HCT116 (cell line): ENCODE results near the gene CMIP. TPM values are rescaled to one million over a fixed set of nuclear protein-coding genes. Genes with fewer than 3 reads are reported as not detected.
"Not testable (repeated sequence)": the region's sequence is repeated elsewhere in the genome, so short reads cannot be mapped to it uniquely, and the experiment has no call there.

Experiments
- ATAC-seq: fragments of 200-7000 bp; cut with Tn5 transposase; 2 replicates; pipeline ENCODE4 v1.9.1; 2020; ENCODE audit warnings: mild to moderate bottlenecking, moderate library complexity
- BruUV-seq: library from RNA; stranded (reverse); fragments of 400-500 nt; replicated peaks from 2 replicates; lab custom pipeline; 2021; lab: Mats Ljungman, UMichigan
- CTCF ChIA-PET: fragments of 300-600 bp; sonication (Branson Sonifier 250); formaldehyde crosslinking; loops from one replicate; lab custom pipeline; 2021; ENCODE audit warnings: antibody characterized with exemption; lab: Charles Lee
- POLR2A ChIA-PET: fragments of 300-600, 350-600 bp; sonication (Branson Sonifier 250); formaldehyde crosslinking; loops from one replicate; lab custom pipeline; 2021; ENCODE audit warnings: antibody characterized with exemption; lab: Charles Lee
- RAD21 ChIA-PET, 2 experiments: fragments of 300-600 bp; sonication (Branson Sonifier 250); formaldehyde crosslinking; loops; one replicate each; lab custom pipeline; 2023; ENCODE audit warnings: low total read pairs in 2 of 2; ENCODE audit not compliant: uncharacterized antibody in 2 of 2, unreplicated experiment in 2 of 2, low non-redundant PET in 1 of 2; lab: Charles Lee
- DNase-seq: peaks from one replicate; pipeline ENCODE4 v3.0.0-alpha.2; 2010; ENCODE audit warnings: low read depth, low spot score
- H2AFZ ChIP-seq: fragments of 200-600 bp; shearing (Covaris generic), sonication (generic); 2 replicates; pipeline ENCODE4 v1.6.1; 2017; ENCODE audit warnings: low read depth, mixed run types, mixed read lengths, antibody characterized with exemption, low read length; ENCODE audit not compliant: poor library complexity, severe bottlenecking
- H3K27ac ChIP-seq: 2 replicates; pipeline ENCODE4 v1.5.1; 2012; ENCODE audit warnings: low read depth, low read length
- H3K27me3 ChIP-seq: fragments of 200-600 bp; sonication (generic); 2 replicates; pipeline ENCODE4 v1.6.1; 2016; ENCODE audit warnings: mixed run types, low read length, mixed read lengths; ENCODE audit not compliant: insufficient read depth
- H3K36me3 ChIP-seq, 2 experiments: fragments of 200-500 bp in 1 of 2; fragments of 200-600 bp in 1 of 2; sonication (Bioruptor generic) in 1 of 2; sonication (generic) in 1 of 2; 2 replicates each; pipeline versions ENCODE4 v1.5.1 to v1.6.1; 2014 to 2016; ENCODE audit warnings: low read length in 2 of 2, inconsistent platforms in 1 of 2, mixed read lengths in 1 of 2, mixed run types in 1 of 2; ENCODE audit not compliant: insufficient read depth in 2 of 2, control insufficient read depth in 1 of 2
- H3K4me1 ChIP-seq, 2 experiments: fragments of 200-600 bp in 1 of 2; sonication (generic) in 1 of 2; 2 replicates each; pipeline versions ENCODE4 v1.5.1 to v1.6.1; 2012 to 2017; ENCODE audit warnings: low read length in 2 of 2, inconsistent platforms in 1 of 2, mild to moderate bottlenecking in 1 of 2, mixed read lengths in 1 of 2, mixed run types in 1 of 2, moderate library complexity in 1 of 2; ENCODE audit not compliant: insufficient read depth in 2 of 2, control insufficient read depth in 1 of 2
- H3K4me2 ChIP-seq: fragments of 200-600 bp; sonication (generic); 2 replicates; pipeline ENCODE4 v1.6.1; 2017; ENCODE audit warnings: mixed run types, low read length, mixed read lengths
- H3K4me3 ChIP-seq, 2 experiments: fragments of 200-600 bp in 1 of 2; sonication (generic) in 1 of 2; replicated peaks in 1 of 2; 2 replicates each; pipeline ENCODE4 v1.5.1; 2011 to 2016; ENCODE audit warnings: low read length in 2 of 2, control low read depth in 1 of 2, low read depth in 1 of 2, mild to moderate bottlenecking in 1 of 2, mixed read lengths in 1 of 2, mixed run types in 1 of 2
- H3K79me2 ChIP-seq: fragments of 200-600 bp; sonication (generic); 2 replicates; pipeline ENCODE4 v1.6.1; 2017; ENCODE audit warnings: mild to moderate bottlenecking, mixed run types, low read length, moderate library complexity, mixed read lengths; ENCODE audit not compliant: insufficient read depth
- H3K9ac ChIP-seq: fragments of 200-600 bp; sonication (generic); 2 replicates; pipeline ENCODE4 v1.6.1; 2016; ENCODE audit warnings: low read length, mixed read lengths
- H3K9me2 ChIP-seq: fragments of 200-600 bp; sonication (generic), shearing (Covaris generic); 2 replicates; pipeline ENCODE4 v1.6.1; 2017; ENCODE audit warnings: mixed run types, mild to moderate bottlenecking, moderate library complexity; ENCODE audit not compliant: insufficient read depth
- H3K9me3 ChIP-seq, 2 experiments: fragments of 200-500 bp in 1 of 2; fragments of 200-600 bp in 1 of 2; sonication (Bioruptor generic) in 1 of 2; sonication (generic) in 1 of 2; 2 replicates each; pipeline ENCODE4 v1.6.1; 2014 to 2017; ENCODE audit warnings: low read length in 2 of 2, mixed read lengths in 2 of 2, inconsistent platforms in 1 of 2, low read depth in 1 of 2, mild to moderate bottlenecking in 1 of 2, mixed run types in 1 of 2, moderate library complexity in 1 of 2; ENCODE audit not compliant: control insufficient read depth in 1 of 2, insufficient read depth in 1 of 2
- H4K20me1 ChIP-seq: fragments of 200-600 bp; sonication (generic), shearing (Covaris generic); 2 replicates; pipeline ENCODE4 v1.6.1; 2017; ENCODE audit warnings: mixed run types, mild to moderate bottlenecking, moderate library complexity; ENCODE audit not compliant: insufficient read depth
- EGR1 ChIP-seq: IDR thresholded peaks from 2 replicates; pipeline ENCODE4 v1.6.1; 2012; ENCODE audit warnings: low read depth
- POLR2AphosphoS5 ChIP-seq: IDR thresholded peaks from 2 replicates; pipeline ENCODE4 v1.6.1; 2011; ENCODE audit warnings: mild to moderate bottlenecking, low read depth, low read length, moderate library complexity
- SRF ChIP-seq: IDR thresholded peaks from 2 replicates; pipeline ENCODE4 v1.6.1; 2012; ENCODE audit warnings: low read depth
- YY1 ChIP-seq: IDR thresholded peaks from 2 replicates; pipeline ENCODE4 v1.6.1; 2011; ENCODE audit warnings: low read length, low read depth, moderate library complexity, mild to moderate bottlenecking; ENCODE audit not compliant: insufficient replicate concordance; ENCODE audit errors: extremely low read depth
- intact Hi-C: fragments of 100-400 bp; cut with micrococcal nuclease; formaldehyde crosslinking; loops from 2 replicates; pipeline ENCODE4 v1.10.0; 2022
- total RNA-seq: library from RNA; stranded (reverse); gene quantifications from one replicate; pipeline ENCODE4 v1.2.1, GENCODE V29; 2021; ENCODE audit not compliant: unreplicated experiment

CMIP gene
- total RNA-seq, 1 experiment from 2014 or later: 64.6 TPM

DNA sequence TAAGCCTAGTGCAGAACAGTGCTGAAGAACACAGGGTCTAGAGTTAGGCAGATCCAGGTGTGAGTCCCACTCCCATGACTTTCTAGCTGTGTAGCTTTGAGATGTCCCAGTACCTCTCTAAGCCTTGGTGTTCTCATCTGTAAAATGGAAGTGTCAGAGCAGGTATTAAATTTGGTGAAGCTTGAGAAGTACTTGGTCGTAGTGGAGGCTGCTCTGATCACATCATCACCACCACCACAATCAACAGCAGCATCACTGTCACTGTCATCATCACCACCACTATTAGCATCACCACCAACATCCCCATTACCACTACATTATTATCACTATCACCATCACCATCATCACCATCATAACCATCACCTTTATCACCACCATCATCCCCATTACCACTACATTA lies 132.1 kb downstream of the CMIP start:
- ChIA-PET CTCF (no interaction called here), RAD21 (no interaction called here), POLR2A (no interaction called here)
- Histone ChIP-seq H3K4me1 (peaks cover 10 to 26% of the 10 kb centered on the region in 2 experiments; a peak in 3 of 4 replicates), H3K27me3 (no peaks in the 10 kb centered on the region), H4K20me1 (no peaks in the 10 kb centered on the region), H3K27ac (no peak overlapping the region), H3K9me2 (no peaks in the 10 kb centered on the region), H3K36me3 (no peaks in the 10 kb centered on the region), H3K4me2 (no peak overlapping the region), H2AFZ (no peak overlapping the region), H3K9me3 (no peaks in the 10 kb centered on the region), H3K9ac (no peak overlapping the region), H3K79me2 (peaks cover 70% of the 10 kb centered on the region), H3K4me3 (no peak overlapping the region)
- no peak for ATAC-seq
- no peak for DNase-seq
- BruUV-seq: no TSS peak
- no peak for TF ChIP-seq YY1
- no peak for TF ChIP-seq EGR1
- no peak for TF ChIP-seq POLR2AphosphoS5
- no peak for TF ChIP-seq SRF
- intact Hi-C loops: no loop called here

DNA sequence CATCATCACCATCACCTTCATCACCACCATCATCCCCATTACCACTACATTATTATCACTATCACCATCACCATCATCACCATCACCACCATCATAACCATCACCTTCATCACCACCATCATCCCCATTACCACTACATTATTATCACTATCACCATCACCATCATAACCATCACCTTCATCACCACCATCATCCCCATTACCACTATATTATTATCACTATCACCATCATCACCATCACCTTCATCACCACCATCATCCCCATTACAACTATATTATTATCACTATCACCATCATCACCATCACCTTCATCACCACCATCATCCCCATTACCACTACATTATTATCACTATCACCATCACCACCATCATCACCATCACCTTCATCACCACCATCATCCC lies 132.7 kb downstream of the CMIP start:
- DNase-seq, CTCF ChIA-PET, H3K9ac ChIP-seq, H3K4me3 ChIP-seq, ATAC-seq, H3K27ac ChIP-seq, H4K20me1 ChIP-seq, H3K27me3 ChIP-seq, H3K9me3 ChIP-seq, intact Hi-C loops, H3K36me3 ChIP-seq, RAD21 ChIA-PET, H3K4me2 ChIP-seq, H2AFZ ChIP-seq, POLR2A ChIA-PET, H3K9me2 ChIP-seq, BruUV-seq: not testable (repeated sequence)
- Histone ChIP-seq H3K4me1 (peaks cover 14 to 32% of the 10 kb centered on the region in 2 experiments; a peak in 3 of 4 replicates), H3K79me2 (peaks cover 70% of the 10 kb centered on the region)
